ENCODE results near the gene FAM149B1.

DNA sequence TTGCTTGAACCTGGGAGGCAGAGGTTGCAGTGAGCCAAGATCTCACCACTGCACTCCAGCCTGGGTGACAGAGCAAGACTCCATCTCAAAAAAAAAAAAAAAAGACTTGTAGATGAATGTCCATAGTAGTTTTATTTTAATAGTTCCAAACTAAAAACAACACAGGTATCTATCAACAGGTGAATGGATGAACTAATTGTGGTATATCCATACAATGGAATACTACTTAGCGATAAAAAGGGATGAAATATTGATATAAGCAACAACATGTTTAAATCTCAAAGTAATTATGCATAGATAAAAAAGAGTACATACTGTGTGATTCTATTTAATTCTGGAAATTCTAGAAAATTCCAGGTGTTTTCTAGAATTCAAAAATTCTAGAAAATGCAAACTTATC, 122.0 kb downstream of the FAM149B1 start:
- TF ChIP-seq, protein P1, sequence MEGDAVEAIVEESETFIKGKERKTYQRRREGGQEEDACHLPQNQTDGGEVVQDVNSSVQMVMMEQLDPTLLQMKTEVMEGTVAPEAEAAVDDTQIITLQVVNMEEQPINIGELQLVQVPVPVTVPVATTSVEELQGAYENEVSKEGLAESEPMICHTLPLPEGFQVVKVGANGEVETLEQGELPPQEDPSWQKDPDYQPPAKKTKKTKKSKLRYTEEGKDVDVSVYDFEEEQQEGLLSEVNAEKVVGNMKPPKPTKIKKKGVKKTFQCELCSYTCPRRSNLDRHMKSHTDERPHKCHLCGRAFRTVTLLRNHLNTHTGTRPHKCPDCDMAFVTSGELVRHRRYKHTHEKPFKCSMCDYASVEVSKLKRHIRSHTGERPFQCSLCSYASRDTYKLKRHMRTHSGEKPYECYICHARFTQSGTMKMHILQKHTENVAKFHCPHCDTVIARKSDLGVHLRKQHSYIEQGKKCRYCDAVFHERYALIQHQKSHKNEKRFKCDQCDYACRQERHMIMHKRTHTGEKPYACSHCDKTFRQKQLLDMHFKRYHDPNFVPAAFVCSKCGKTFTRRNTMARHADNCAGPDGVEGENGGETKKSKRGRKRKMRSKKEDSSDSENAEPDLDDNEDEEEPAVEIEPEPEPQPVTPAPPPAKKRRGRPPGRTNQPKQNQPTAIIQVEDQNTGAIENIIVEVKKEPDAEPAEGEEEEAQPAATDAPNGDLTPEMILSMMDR (IDR thresholded peaks at IDR 0.05 in 2 of 3, conservative IDR thresholded peaks at IDR 0.05 in 1 of 3; ENCODE audit: control insufficient read depth in 2 of 3, extremely low read depth in 1 of 3, insufficient read depth in 1 of 3, low read depth in 3 of 3, low read length in 3 of 3): no peak
- TF ChIP-seq POLR2A (IDR thresholded peaks at IDR 0.05; ENCODE audit: low read depth, low read length) (no peak), CHD4 (IDR thresholded peaks at IDR 0.05) (no peak), NRF1 (conservative IDR thresholded peaks at IDR 0.05; ENCODE audit: low read depth, low read length) (no peak), E2F8 (IDR thresholded peaks at IDR 0.05; ENCODE audit: low read depth, partially characterized antibody) (no peak), ZNF217 (IDR thresholded peaks at IDR 0.05) (no peak), RELA (IDR thresholded peaks at IDR 0.05; ENCODE audit: borderline replicate concordance, partially characterized antibody) (no peak), BHLHE40 (IDR thresholded peaks at IDR 0.05; ENCODE audit: borderline replicate concordance in 1 of 2, low read depth in 2 of 2, low read length in 1 of 2) (no peak), EP300 (IDR thresholded peaks at IDR 0.05; ENCODE audit: borderline replicate concordance in 1 of 2, control insufficient read depth in 1 of 2, low read depth in 2 of 2, low read length in 2 of 2) (no peak), TBL1XR1 (IDR thresholded peaks at IDR 0.05; ENCODE audit: low read depth, low read length) (no peak), CREM (IDR thresholded peaks at IDR 0.05; ENCODE audit: low read depth) (no peak)
- TF ChIP-seq, protein P2, sequence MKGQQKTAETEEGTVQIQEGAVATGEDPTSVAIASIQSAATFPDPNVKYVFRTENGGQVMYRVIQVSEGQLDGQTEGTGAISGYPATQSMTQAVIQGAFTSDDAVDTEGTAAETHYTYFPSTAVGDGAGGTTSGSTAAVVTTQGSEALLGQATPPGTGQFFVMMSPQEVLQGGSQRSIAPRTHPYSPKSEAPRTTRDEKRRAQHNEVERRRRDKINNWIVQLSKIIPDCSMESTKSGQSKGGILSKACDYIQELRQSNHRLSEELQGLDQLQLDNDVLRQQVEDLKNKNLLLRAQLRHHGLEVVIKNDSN (IDR thresholded peaks at IDR 0.05; ENCODE audit: borderline replicate concordance, extremely low read length, insufficient read depth, low read depth, low read length): no peak
